SK-N-SH (cell line): Measurements from ENCODE around the gene IL13. TPM values are rescaled to one million over a fixed set of nuclear protein-coding genes. Genes with fewer than 3 reads are reported as not detected.

Experiments used
- CTCF ChIA-PET: fragments of 300-600, 350-600 bp; formaldehyde crosslinking; extraction: SDS; loops from one replicate; lab custom pipeline; 2021; lab: Yijun Ruan, JAX
- POLR2A ChIA-PET: fragments of 350-600 bp; sonication (Branson Sonifier 250); formaldehyde crosslinking; extraction: SDS; loops from one replicate; lab custom pipeline; 2020; ENCODE audit warnings: antibody characterized with exemption, inconsistent platforms; lab: Yijun Ruan, JAX
- DNase-seq: peaks from one replicate; pipeline ENCODE4 v3.0.0; 2012
- H2AFZ ChIP-seq: fragments of 200-600 bp; sonication (generic); 2 replicates; pipeline ENCODE4 v1.8.1; 2016; ENCODE audit warnings: antibody characterized with exemption, mild to moderate bottlenecking, low read depth
- H3F3A ChIP-seq: fragments of 200-600 bp; sonication (generic); replicated peaks from 2 replicates; pipeline ENCODE3; 2016; ENCODE audit warnings: antibody characterized with exemption, mild to moderate bottlenecking; ENCODE audit not compliant: insufficient read depth
- H3K27ac ChIP-seq, 2 experiments: fragments of 200-500 bp in 1 of 2; fragments of 200-600 bp in 1 of 2; sonication (Bioruptor generic) in 1 of 2; sonication (generic), shearing (Covaris generic) in 1 of 2; 2 replicates each; pipeline versions ENCODE4 v1.5.1 to v1.6.1; 2014 to 2016; ENCODE audit warnings: low read depth in 2 of 2, inconsistent platforms in 1 of 2, low read length in 1 of 2, mild to moderate bottlenecking in 1 of 2, mixed read lengths in 1 of 2
- H3K27me3 ChIP-seq: fragments of 200-600 bp; sonication (generic), shearing (Covaris generic); 2 replicates; pipeline ENCODE4 v1.6.1; 2016; ENCODE audit warnings: mixed run types; ENCODE audit not compliant: insufficient read depth
- H3K36me3 ChIP-seq, 2 experiments: fragments of 200-500 bp in 1 of 2; fragments of 200-600 bp in 1 of 2; sonication (Bioruptor generic) in 1 of 2; sonication (generic) in 1 of 2; replicated peaks in 1 of 2; 2 replicates each; pipeline versions ENCODE3 to v1.5.1; 2014 to 2016; ENCODE audit warnings: low read length in 1 of 2, mild to moderate bottlenecking in 1 of 2; ENCODE audit not compliant: insufficient read depth in 2 of 2, control insufficient read depth in 1 of 2
- H3K4me1 ChIP-seq, 2 experiments: fragments of 200-500 bp in 1 of 2; fragments of 200-600 bp in 1 of 2; sonication (Bioruptor generic) in 1 of 2; sonication (generic), shearing (Covaris generic) in 1 of 2; 2 replicates each; pipeline versions ENCODE4 v1.5.1 to v1.6.1; 2014 to 2016; ENCODE audit warnings: low read depth in 1 of 2, low read length in 1 of 2, mixed run types in 1 of 2; ENCODE audit not compliant: insufficient read depth in 2 of 2, control insufficient read depth in 1 of 2
- H3K4me2 ChIP-seq: fragments of 200-600 bp; sonication (generic), shearing (Covaris generic); 2 replicates; pipeline ENCODE4 v1.6.1; 2017; ENCODE audit warnings: mixed run types
- H3K4me3 ChIP-seq, 2 experiments: fragments of 200-500 bp in 1 of 2; fragments of 200-600 bp in 1 of 2; sonication (Bioruptor generic) in 1 of 2; sonication (generic), shearing (Covaris generic) in 1 of 2; 2 replicates each; pipeline versions ENCODE4 v1.5.1 to v1.8.1; 2014 to 2016; ENCODE audit warnings: low read depth in 2 of 2, inconsistent platforms in 1 of 2, low read length in 1 of 2, mild to moderate bottlenecking in 1 of 2, mixed read lengths in 1 of 2, moderate library complexity in 1 of 2
- H3K79me2 ChIP-seq: fragments of 200-600 bp; sonication (generic); 2 replicates; pipeline ENCODE4 v1.8.1; 2017; ENCODE audit warnings: mild to moderate bottlenecking; ENCODE audit not compliant: insufficient read depth
- H3K9ac ChIP-seq: fragments of 200-600 bp; sonication (generic); 2 replicates; pipeline ENCODE4 v1.6.1; 2017; ENCODE audit warnings: mixed run types
- H3K9me2 ChIP-seq: fragments of 200-600 bp; sonication (generic); 2 replicates; pipeline ENCODE4 v1.6.1; 2017; ENCODE audit warnings: mixed run types
- H3K9me3 ChIP-seq: fragments of 200-600 bp; sonication (generic); 2 replicates; pipeline ENCODE4 v1.6.1; 2017; ENCODE audit warnings: mixed run types, mild to moderate bottlenecking, moderate library complexity
- H4K20me1 ChIP-seq: fragments of 200-600 bp; sonication (generic); 2 replicates; pipeline ENCODE4 v1.6.1; 2017; ENCODE audit warnings: mild to moderate bottlenecking, mixed run types; ENCODE audit not compliant: insufficient read depth
- EZH2phosphoT487 ChIP-seq: fragments of 200-600 bp; sonication (generic); IDR thresholded peaks from 2 replicates; pipeline ENCODE4 v1.6.1; 2017; ENCODE audit warnings: low read depth, mixed run types, mild to moderate bottlenecking, antibody characterized with exemption, moderate library complexity, borderline replicate concordance
- FOSL2 ChIP-seq: IDR thresholded peaks from 2 replicates; pipeline ENCODE4 v1.4.0; 2012; ENCODE audit warnings: low read depth, mild to moderate bottlenecking, moderate library complexity, borderline replicate concordance
- JUND ChIP-seq: IDR thresholded peaks from 2 replicates; pipeline ENCODE4 v1.4.0; 2012
- MXI1 ChIP-seq: IDR thresholded peaks from 2 replicates; pipeline ENCODE4 v1.6.1; 2012; ENCODE audit warnings: mild to moderate bottlenecking, low read depth, low read length, improper control_type of control experiment
- NFIC ChIP-seq: IDR thresholded peaks from 2 replicates; pipeline ENCODE4 v1.4.0; 2012; ENCODE audit warnings: borderline replicate concordance
- RAD21 ChIP-seq: IDR thresholded peaks from 2 replicates; pipeline ENCODE4 v1.6.1; 2012; ENCODE audit warnings: mild to moderate bottlenecking, low read length
- RFX5 ChIP-seq: IDR thresholded peaks from 2 replicates; pipeline ENCODE4 v1.6.1; 2012; ENCODE audit warnings: mild to moderate bottlenecking, improper control_type of control experiment, low read length
- YY1 ChIP-seq: IDR thresholded peaks from 2 replicates; pipeline ENCODE4 v1.4.0; 2012; ENCODE audit warnings: low read depth, mild to moderate bottlenecking
- WGBS: methylation state at CpG from one replicate; pipeline ENCODE4 v1.1.6; 2017; ENCODE audit warnings: low lambda C conversion rate; 5-methylcytosine and 5-hydroxymethylcytosine counted together
- polyA plus RNA-seq, 3 experiments: library from polyadenylated mRNA; depleted of rRNA; stranded (reverse); fragments of >200 nt; gene quantifications; 2 replicates each; pipeline ENCODE4 v1.2.3, GENCODE V29; 2012
- TF ChIP-seq, protein P1 (sequence below): IDR thresholded peaks from 2 replicates; pipeline ENCODE4 v1.6.1; 2012; ENCODE audit warnings: mild to moderate bottlenecking, low read depth, low read length, moderate library complexity
- TF ChIP-seq, protein P2 (sequence below): IDR thresholded peaks from 2 replicates; pipeline ENCODE4 v1.4.0; 2012; ENCODE audit warnings: low read depth
- TF ChIP-seq, protein P3 (sequence below): fragments of 150-350 bp; IDR thresholded peaks from 2 replicates; pipeline ENCODE4 v1.6.1; 2017; ENCODE audit warnings: antibody characterized with exemption, low read length, low read depth, borderline replicate concordance
- TF ChIP-seq, protein P4 (sequence below): fragments of 150-350 bp; IDR thresholded peaks from 2 replicates; pipeline ENCODE4 v1.6.1; 2016; ENCODE audit warnings: mild to moderate bottlenecking, low read depth, low read length

Gene IL13
- polyA plus RNA-seq, 1 of the 3 experiments (the other 2 are of a cell fraction) = 0.08 TPM

DNA sequence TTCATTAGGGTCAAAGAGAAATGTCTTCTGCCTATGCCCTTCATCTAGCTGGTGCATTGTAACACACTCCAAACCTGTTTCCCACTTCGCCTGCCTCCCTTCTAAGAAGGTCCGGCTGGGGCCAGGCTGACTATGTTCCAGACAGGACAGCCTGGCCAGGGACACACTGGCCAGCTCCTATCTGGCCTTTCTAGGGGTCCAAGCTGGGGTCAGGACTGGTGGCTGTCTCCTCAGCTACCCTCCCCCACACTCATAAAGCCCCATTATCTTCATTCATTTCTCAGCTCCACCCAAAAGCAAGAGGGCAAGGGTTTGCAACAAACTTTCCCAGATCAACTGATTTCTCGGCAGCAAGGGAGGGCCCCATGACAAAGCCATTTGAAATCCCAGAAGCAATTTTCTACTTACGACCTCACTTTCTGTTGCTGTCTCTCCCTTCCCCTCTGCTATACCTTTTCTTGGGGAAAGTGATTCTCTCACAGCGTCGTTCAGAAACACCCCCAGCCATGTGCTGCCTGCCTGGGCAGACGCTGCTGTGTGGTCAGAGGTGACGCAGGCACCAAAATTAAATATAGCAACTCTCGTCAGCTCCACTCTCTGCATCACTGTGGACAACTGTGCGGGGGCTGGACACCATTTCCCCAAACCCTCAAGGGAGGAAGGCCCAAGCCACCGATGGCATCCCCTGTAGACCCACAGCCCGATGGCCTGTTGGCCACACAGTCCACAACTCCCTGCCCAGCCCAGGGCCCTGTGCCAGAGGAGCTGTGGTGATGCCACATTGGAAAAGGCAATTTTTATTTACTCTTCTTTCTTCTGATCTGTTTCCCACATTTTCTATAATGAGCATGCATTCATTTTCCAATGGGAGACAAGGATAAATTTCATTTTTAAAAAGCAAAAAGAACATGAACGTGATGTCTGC lies 6.1 kb downstream of the IL13 start:
- H3K27ac ChIP-seq = no peak overlapping the region
- H3K9ac ChIP-seq = no peak overlapping the region
- no peak overlapping the region for H3K4me2 ChIP-seq
- H3F3A ChIP-seq = no peaks in the 10 kb centered on the region
- WGBS = 86% methylated on average over 12 of the region's 13 CpGs
- no peak overlapping the region for H2AFZ ChIP-seq
- H3K36me3 ChIP-seq = no peaks in the 10 kb centered on the region
- no peaks in the 10 kb centered on the region; a peak in 1 of 4 replicates for H3K4me1 ChIP-seq
- H3K9me2 ChIP-seq = no peaks in the 10 kb centered on the region
- no peaks in the 10 kb centered on the region for H3K9me3 ChIP-seq
- TF ChIP-seq RAD21 = no peak
- TF ChIP-seq, protein P1, sequence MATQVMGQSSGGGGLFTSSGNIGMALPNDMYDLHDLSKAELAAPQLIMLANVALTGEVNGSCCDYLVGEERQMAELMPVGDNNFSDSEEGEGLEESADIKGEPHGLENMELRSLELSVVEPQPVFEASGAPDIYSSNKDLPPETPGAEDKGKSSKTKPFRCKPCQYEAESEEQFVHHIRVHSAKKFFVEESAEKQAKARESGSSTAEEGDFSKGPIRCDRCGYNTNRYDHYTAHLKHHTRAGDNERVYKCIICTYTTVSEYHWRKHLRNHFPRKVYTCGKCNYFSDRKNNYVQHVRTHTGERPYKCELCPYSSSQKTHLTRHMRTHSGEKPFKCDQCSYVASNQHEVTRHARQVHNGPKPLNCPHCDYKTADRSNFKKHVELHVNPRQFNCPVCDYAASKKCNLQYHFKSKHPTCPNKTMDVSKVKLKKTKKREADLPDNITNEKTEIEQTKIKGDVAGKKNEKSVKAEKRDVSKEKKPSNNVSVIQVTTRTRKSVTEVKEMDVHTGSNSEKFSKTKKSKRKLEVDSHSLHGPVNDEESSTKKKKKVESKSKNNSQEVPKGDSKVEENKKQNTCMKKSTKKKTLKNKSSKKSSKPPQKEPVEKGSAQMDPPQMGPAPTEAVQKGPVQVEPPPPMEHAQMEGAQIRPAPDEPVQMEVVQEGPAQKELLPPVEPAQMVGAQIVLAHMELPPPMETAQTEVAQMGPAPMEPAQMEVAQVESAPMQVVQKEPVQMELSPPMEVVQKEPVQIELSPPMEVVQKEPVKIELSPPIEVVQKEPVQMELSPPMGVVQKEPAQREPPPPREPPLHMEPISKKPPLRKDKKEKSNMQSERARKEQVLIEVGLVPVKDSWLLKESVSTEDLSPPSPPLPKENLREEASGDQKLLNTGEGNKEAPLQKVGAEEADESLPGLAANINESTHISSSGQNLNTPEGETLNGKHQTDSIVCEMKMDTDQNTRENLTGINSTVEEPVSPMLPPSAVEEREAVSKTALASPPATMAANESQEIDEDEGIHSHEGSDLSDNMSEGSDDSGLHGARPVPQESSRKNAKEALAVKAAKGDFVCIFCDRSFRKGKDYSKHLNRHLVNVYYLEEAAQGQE = no peak
- no peak for TF ChIP-seq RFX5
- TF ChIP-seq, protein P2, sequence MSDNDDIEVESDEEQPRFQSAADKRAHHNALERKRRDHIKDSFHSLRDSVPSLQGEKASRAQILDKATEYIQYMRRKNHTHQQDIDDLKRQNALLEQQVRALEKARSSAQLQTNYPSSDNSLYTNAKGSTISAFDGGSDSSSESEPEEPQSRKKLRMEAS = no peak
- no peak for TF ChIP-seq YY1
- no peak for TF ChIP-seq EZH2phosphoT487
- TF ChIP-seq NFIC = no peak
- TF ChIP-seq, protein P3, sequence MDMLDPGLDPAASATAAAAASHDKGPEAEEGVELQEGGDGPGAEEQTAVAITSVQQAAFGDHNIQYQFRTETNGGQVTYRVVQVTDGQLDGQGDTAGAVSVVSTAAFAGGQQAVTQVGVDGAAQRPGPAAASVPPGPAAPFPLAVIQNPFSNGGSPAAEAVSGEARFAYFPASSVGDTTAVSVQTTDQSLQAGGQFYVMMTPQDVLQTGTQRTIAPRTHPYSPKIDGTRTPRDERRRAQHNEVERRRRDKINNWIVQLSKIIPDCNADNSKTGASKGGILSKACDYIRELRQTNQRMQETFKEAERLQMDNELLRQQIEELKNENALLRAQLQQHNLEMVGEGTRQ = no peak
- no peak for TF ChIP-seq MXI1
- TF ChIP-seq, protein P4, sequence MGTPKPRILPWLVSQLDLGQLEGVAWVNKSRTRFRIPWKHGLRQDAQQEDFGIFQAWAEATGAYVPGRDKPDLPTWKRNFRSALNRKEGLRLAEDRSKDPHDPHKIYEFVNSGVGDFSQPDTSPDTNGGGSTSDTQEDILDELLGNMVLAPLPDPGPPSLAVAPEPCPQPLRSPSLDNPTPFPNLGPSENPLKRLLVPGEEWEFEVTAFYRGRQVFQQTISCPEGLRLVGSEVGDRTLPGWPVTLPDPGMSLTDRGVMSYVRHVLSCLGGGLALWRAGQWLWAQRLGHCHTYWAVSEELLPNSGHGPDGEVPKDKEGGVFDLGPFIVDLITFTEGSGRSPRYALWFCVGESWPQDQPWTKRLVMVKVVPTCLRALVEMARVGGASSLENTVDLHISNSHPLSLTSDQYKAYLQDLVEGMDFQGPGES = no peak
- no peak for TF ChIP-seq FOSL2
- TF ChIP-seq JUND = no peak
- no peaks in the 10 kb centered on the region for H3K79me2 ChIP-seq
- no peaks in the 10 kb centered on the region for H3K27me3 ChIP-seq
- no peak overlapping the region for H3K4me3 ChIP-seq
- ChIA-PET CTCF (no interaction called here), POLR2A (no interaction called here)
- H4K20me1 ChIP-seq = no peaks in the 10 kb centered on the region
- no peak for DNase-seq
